GM12892 (cell line): ENCODE results near the gene CPB2.

ENCODE experiments used
- POLR2A ChIP-seq: IDR thresholded peaks from 2 replicates; pipeline ENCODE4 v1.6.1; 2011; ENCODE audit warnings: low read depth, low read length, control low read depth
- POLR2AphosphoS5 ChIP-seq: IDR thresholded peaks from 2 replicates; pipeline ENCODE4 v1.6.1; 2011; ENCODE audit warnings: low read depth, low read length, control low read depth
- TAF1 ChIP-seq: IDR thresholded peaks from 2 replicates; pipeline ENCODE4 v1.6.1; 2011; ENCODE audit warnings: low read depth, mild to moderate bottlenecking, control low read depth, low read length, borderline replicate concordance

- TF ChIP-seq POLR2AphosphoS5 = no peak
- TF ChIP-seq POLR2A = no peak
- no peak for TF ChIP-seq TAF1
Measured at GRCh38 chr13:46100191-46100815, 4.5 kb downstream of the CPB2 start.
